WTC11 (cell line): ENCODE data around the gene USH2A. TPM values are rescaled to one million over a fixed set of nuclear protein-coding genes. Genes with fewer than 3 reads are reported as not detected.

ENCODE experiments used
- ATAC-seq: fragments of 200-7000 bp; cut with Tn5 transposase; 2 replicates; pipeline ENCODE4 v1.10.0; 2021; ENCODE audit warnings: mild to moderate bottlenecking, moderate library complexity
- CTCF ChIA-PET: fragments of 300-600 bp; sonication (Branson Sonifier 250); formaldehyde crosslinking; loops from one replicate; lab custom pipeline; 2021; ENCODE audit warnings: antibody characterized with exemption; lab: Charles Lee
- POLR2A ChIA-PET: fragments of 350-600 bp; sonication (Branson Sonifier 250); formaldehyde crosslinking; loops from one replicate; lab custom pipeline; 2021; ENCODE audit warnings: antibody characterized with exemption; lab: Charles Lee
- DNase-seq: peaks from one replicate; pipeline ENCODE4 v3.0.0; 2021; ENCODE audit warnings: low spot score
- H3K27ac Mint-ChIP-seq: 2 replicates; pipeline ENCODE4 v1.8.0; 2021; ENCODE audit warnings: mixed read lengths
- H3K27me3 Mint-ChIP-seq: 2 replicates; pipeline ENCODE4 v1.8.0; 2021; ENCODE audit warnings: low read depth, mild to moderate bottlenecking, moderate library complexity, mixed read lengths
- H3K36me3 Mint-ChIP-seq: 2 replicates; pipeline ENCODE4 v1.8.0; 2021; ENCODE audit warnings: mixed read lengths
- H3K4me1 Mint-ChIP-seq: 2 replicates; pipeline ENCODE4 v1.8.0; 2022; ENCODE audit warnings: mixed read lengths
- H3K4me3 Mint-ChIP-seq: 2 replicates; pipeline ENCODE4 v1.8.0; 2021; ENCODE audit warnings: mild to moderate bottlenecking, moderate library complexity, mixed read lengths
- H3K9me3 Mint-ChIP-seq: 2 replicates; pipeline ENCODE4 v1.8.0; 2021; ENCODE audit warnings: mixed read lengths
- ATF6 ChIP-seq: sonication (generic); formaldehyde crosslinking; IDR thresholded peaks from 2 replicates; pipeline ENCODE4 v1.8.1; 2023; ENCODE audit warnings: mild to moderate bottlenecking, missing genetic modification reagents
- CBFB ChIP-seq: sonication (generic); formaldehyde crosslinking; IDR thresholded peaks from 2 replicates; pipeline ENCODE4 v1.8.1; 2022; ENCODE audit warnings: mild to moderate bottlenecking, low read depth, missing genetic modification reagents
- CREM ChIP-seq: sonication (generic); formaldehyde crosslinking; IDR thresholded peaks from 2 replicates; pipeline ENCODE4 v1.8.1; 2022; ENCODE audit warnings: mild to moderate bottlenecking, missing genetic modification reagents, moderate library complexity
- ETV6 ChIP-seq: sonication (generic); formaldehyde crosslinking; IDR thresholded peaks from 2 replicates; pipeline ENCODE4 v1.8.1; 2022; ENCODE audit warnings: mild to moderate bottlenecking, missing genetic modification reagents
- FOXJ3 ChIP-seq: sonication (generic); formaldehyde crosslinking; IDR thresholded peaks from 2 replicates; pipeline ENCODE4 v1.9.0; 2021; ENCODE audit warnings: missing genetic modification reagents, mild to moderate bottlenecking, borderline replicate concordance
- PRDM15 ChIP-seq: sonication (generic); formaldehyde crosslinking; IDR thresholded peaks from 2 replicates; pipeline ENCODE4 v1.8.0; 2022; ENCODE audit warnings: missing genetic modification reagents
- PREB ChIP-seq: sonication (generic); formaldehyde crosslinking; IDR thresholded peaks from 2 replicates; pipeline ENCODE4 v1.8.1; 2022; ENCODE audit warnings: mild to moderate bottlenecking, missing genetic modification reagents, moderate library complexity, borderline replicate concordance
- PRRX2 ChIP-seq: fragments of 250-450 bp; sonication (Bioruptor Pico); IDR thresholded peaks from 2 replicates; pipeline ENCODE4 v1.8.0; 2021; ENCODE audit warnings: mild to moderate bottlenecking
- ZNF232 ChIP-seq: sonication (generic); formaldehyde crosslinking; IDR thresholded peaks from 2 replicates; pipeline ENCODE4 v1.8.0; 2022; ENCODE audit warnings: mild to moderate bottlenecking, missing genetic modification reagents
- ZNF423 ChIP-seq: fragments of 250-450 bp; sonication (Bioruptor Pico); IDR thresholded peaks from 2 replicates; pipeline ENCODE4 v2.1.2; 2022; ENCODE audit warnings: mild to moderate bottlenecking, moderate library complexity
- ZNF425 ChIP-seq: fragments of 250-450 bp; sonication (Bioruptor Pico); conservative IDR thresholded peaks from 2 replicates; pipeline ENCODE4 v1.9.0; 2021; ENCODE audit warnings: mild to moderate bottlenecking
- total RNA-seq: library from RNA; stranded (reverse); gene quantifications from 3 replicates; pipeline ENCODE4 v1.2.3, GENCODE V29; 2021
- TF ChIP-seq, protein P1 (sequence below): fragments of 250-450 bp; sonication (Bioruptor Pico); IDR thresholded peaks from 2 replicates; pipeline ENCODE4 v1.9.0; 2021; ENCODE audit warnings: mild to moderate bottlenecking
- TF ChIP-seq, protein P2 (sequence below): sonication (generic); formaldehyde crosslinking; IDR thresholded peaks from 2 replicates; pipeline ENCODE4 v1.8.1; 2023; ENCODE audit warnings: mild to moderate bottlenecking, missing genetic modification reagents, moderate library complexity

Gene USH2A
- total RNA-seq, 1 experiment from 2014 or later: 0.37 TPM

DNA sequence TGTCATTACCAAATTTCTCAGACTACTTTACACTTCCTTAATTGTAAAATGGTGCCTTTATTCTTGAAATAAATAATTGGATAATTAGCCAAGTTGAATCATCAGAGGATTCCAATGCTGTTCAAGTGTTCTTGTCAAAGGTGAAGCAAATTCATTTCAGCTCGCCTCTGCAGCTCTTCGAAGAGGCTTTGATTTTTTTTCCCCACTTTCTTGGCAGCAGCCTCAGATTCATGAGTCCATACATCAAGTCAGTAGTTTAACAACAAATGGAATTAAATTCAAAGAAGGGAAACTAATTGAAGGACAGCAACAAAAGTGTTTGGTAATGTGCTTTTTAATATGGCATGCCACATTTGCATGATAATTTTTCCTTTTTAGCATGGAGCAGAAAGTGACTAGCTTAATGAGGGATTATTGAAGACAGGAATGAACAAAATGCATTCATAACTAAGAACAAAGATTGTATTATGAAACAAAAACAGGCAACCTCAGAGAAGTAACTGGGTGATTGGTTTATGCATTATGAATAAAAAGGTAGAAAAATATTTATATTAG is 239.0 kb downstream of the USH2A start (continued):
- TF ChIP-seq ZNF425 (CRISPR knock-in tag) (no peak), CREM (CRISPR knock-in tag) (no peak), PRDM15 (CRISPR knock-in tag) (no peak), ZNF423 (CRISPR knock-in tag) (no peak), CBFB (CRISPR knock-in tag) (no peak), PRRX2 (CRISPR knock-in tag) (no peak)
- TF ChIP-seq, protein P1, sequence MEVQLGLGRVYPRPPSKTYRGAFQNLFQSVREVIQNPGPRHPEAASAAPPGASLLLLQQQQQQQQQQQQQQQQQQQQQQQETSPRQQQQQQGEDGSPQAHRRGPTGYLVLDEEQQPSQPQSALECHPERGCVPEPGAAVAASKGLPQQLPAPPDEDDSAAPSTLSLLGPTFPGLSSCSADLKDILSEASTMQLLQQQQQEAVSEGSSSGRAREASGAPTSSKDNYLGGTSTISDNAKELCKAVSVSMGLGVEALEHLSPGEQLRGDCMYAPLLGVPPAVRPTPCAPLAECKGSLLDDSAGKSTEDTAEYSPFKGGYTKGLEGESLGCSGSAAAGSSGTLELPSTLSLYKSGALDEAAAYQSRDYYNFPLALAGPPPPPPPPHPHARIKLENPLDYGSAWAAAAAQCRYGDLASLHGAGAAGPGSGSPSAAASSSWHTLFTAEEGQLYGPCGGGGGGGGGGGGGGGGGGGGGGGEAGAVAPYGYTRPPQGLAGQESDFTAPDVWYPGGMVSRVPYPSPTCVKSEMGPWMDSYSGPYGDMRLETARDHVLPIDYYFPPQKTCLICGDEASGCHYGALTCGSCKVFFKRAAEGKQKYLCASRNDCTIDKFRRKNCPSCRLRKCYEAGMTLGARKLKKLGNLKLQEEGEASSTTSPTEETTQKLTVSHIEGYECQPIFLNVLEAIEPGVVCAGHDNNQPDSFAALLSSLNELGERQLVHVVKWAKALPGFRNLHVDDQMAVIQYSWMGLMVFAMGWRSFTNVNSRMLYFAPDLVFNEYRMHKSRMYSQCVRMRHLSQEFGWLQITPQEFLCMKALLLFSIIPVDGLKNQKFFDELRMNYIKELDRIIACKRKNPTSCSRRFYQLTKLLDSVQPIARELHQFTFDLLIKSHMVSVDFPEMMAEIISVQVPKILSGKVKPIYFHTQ (CRISPR knock-in tag): no peak
- TF ChIP-seq, all 79 proteins: peak for 0

DNA sequence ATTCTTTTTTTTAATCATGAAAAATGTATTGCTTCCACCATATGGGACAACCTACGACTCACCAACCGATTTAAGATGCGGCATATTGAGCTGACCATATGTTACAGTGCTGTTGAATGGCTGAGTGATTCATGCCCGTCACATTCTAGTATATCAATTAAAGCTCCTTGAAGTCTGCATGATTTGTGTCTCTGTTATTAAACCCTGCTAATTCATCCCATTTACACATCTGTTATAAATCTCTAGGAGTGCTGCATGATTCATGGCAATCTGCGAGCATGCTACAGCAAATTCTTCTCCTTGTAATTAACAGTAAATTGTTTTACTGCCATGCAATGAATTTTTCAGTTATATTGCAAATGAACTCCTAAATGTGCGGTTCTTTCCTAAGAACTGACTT is 239.8 kb downstream of the USH2A start:
- ChIA-PET CTCF (interaction anchor here (0.8 to 3.2 kb wide), 5 partner anchors 9 to 39 kb away, joined by 3 to 17 read pairs (median 4); no protein-coding TSS in a partner anchor), POLR2A (no interaction called here)
- no peak for DNase-seq
- Mint-ChIP-seq H3K4me3 (no peak overlapping the region; the same call in 1 of the 2 replicates), H3K9me3 (no peaks in the 10 kb centered on the region), H3K27ac (no peak overlapping the region), H3K4me1 (peaks cover 52% of the 10 kb centered on the region), H3K27me3 (no peaks in the 10 kb centered on the region), H3K36me3 (no peaks in the 10 kb centered on the region)
- no peak for TF ChIP-seq PREB
- TF ChIP-seq, protein P2, sequence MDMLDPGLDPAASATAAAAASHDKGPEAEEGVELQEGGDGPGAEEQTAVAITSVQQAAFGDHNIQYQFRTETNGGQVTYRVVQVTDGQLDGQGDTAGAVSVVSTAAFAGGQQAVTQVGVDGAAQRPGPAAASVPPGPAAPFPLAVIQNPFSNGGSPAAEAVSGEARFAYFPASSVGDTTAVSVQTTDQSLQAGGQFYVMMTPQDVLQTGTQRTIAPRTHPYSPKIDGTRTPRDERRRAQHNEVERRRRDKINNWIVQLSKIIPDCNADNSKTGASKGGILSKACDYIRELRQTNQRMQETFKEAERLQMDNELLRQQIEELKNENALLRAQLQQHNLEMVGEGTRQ: no peak
- peak; percentile 45 for ATAC-seq

GRCh38 chr1:216183007-216183406 is 240.2 kb downstream of the USH2A start:
- no peak for TF ChIP-seq ATF6
- TF ChIP-seq CBFB (CRISPR knock-in tag): no peak
- 0 out of 2 replicates have a peak, but pooled peaks have one; percentile 18 for TF ChIP-seq ETV6 (CRISPR knock-in tag)
- no peak for TF ChIP-seq ZNF232
- no peak for TF ChIP-seq PRRX2 (CRISPR knock-in tag)
- no peak for TF ChIP-seq FOXJ3 (CRISPR knock-in tag)
- TF ChIP-seq, all 79 proteins: peak for 1
- H3K27me3 Mint-ChIP-seq: no peaks in the 10 kb centered on the region
- ChIA-PET CTCF (interaction anchor here (1.2 to 3.2 kb wide), 4 partner anchors 10 to 39 kb away, joined by 3 to 17 read pairs (median 6); no protein-coding TSS in a partner anchor), POLR2A (no interaction called here)
- ATAC-seq: peak; percentile 95
- H3K4me1 Mint-ChIP-seq: peaks cover 52% of the 10 kb centered on the region
- no peaks in the 10 kb centered on the region for H3K36me3 Mint-ChIP-seq
- no peaks in the 10 kb centered on the region for H3K9me3 Mint-ChIP-seq
- H3K27ac Mint-ChIP-seq: no peak overlapping the region
- peak; percentile 15 for DNase-seq
- no peak overlapping the region; the same call in 1 of the 2 replicates for H3K4me3 Mint-ChIP-seq
